NT2/D1 (cell line): Measurements from ENCODE around the gene TFG.

Source experiments
- DNase-seq: peaks from one replicate; pipeline ENCODE4 v3.0.0-alpha.2; 2011; ENCODE audit warnings: low read depth, low spot score
- H3K27me3 ChIP-seq: 2 replicates; pipeline ENCODE4 v1.6.0; 2011; ENCODE audit warnings: mild to moderate bottlenecking; ENCODE audit not compliant: insufficient read length, insufficient read depth
- H3K36me3 ChIP-seq: 2 replicates; pipeline ENCODE4 v1.6.1; 2011; ENCODE audit warnings: mild to moderate bottlenecking, low read length, mixed read lengths; ENCODE audit not compliant: insufficient read depth, insufficient read length
- H3K4me1 ChIP-seq: 2 replicates; pipeline ENCODE4 v1.5.1; 2011; ENCODE audit not compliant: insufficient read depth, insufficient read length
- H3K4me3 ChIP-seq: 2 replicates; pipeline ENCODE4 v1.5.1; 2011; ENCODE audit warnings: low read depth; ENCODE audit not compliant: insufficient read length
- H3K9ac ChIP-seq: 2 replicates; pipeline ENCODE4 v1.6.0; 2011; ENCODE audit warnings: low read depth; ENCODE audit not compliant: insufficient read length
- H3K9me3 ChIP-seq: 2 replicates; pipeline ENCODE4 v1.5.1; 2011; ENCODE audit warnings: mild to moderate bottlenecking, low read length; ENCODE audit not compliant: insufficient read depth
- SUZ12 ChIP-seq: IDR thresholded peaks from 2 replicates; pipeline ENCODE4 v1.6.1; 2011; ENCODE audit not compliant: insufficient read length, insufficient read depth; ENCODE audit errors: extremely low read depth
- YY1 ChIP-seq: IDR thresholded peaks from 2 replicates; pipeline ENCODE4 v1.6.1; 2011; ENCODE audit not compliant: insufficient read length, insufficient read depth
- ZNF274 ChIP-seq: IDR thresholded peaks from 2 replicates; pipeline ENCODE4 v1.6.1; 2011; ENCODE audit warnings: mild to moderate bottlenecking, low read depth, low read length

TFG gene

GRCh38 chr3:100760377-100760776 is 51.1 kb downstream of the TFG start:
- TF ChIP-seq ZNF274 (no peak), YY1 (no peak), SUZ12 (no peak)
- H3K4me1 ChIP-seq, result no peaks in the 10 kb centered on the region
- no peak overlapping the region for H3K4me3 ChIP-seq
- no peaks in the 10 kb centered on the region for H3K27me3 ChIP-seq
- H3K9ac ChIP-seq, result no peak overlapping the region
- H3K36me3 ChIP-seq, result no peaks in the 10 kb centered on the region
- H3K9me3 ChIP-seq, result no peaks in the 10 kb centered on the region
- no peak for DNase-seq

GRCh38 chr3:100761211-100761942 is 52.1 kb downstream of the TFG start:
- H3K27me3 ChIP-seq, result no peaks in the 10 kb centered on the region
- H3K4me3 ChIP-seq, result no peak overlapping the region
- no peaks in the 10 kb centered on the region for H3K4me1 ChIP-seq
- H3K9me3 ChIP-seq, result no peaks in the 10 kb centered on the region
- no peaks in the 10 kb centered on the region for H3K36me3 ChIP-seq
- no peak for DNase-seq
- no peak overlapping the region for H3K9ac ChIP-seq
- no peak for TF ChIP-seq SUZ12
- no peak for TF ChIP-seq YY1
- TF ChIP-seq ZNF274, result no peak

- DNase-seq, result no peak
- H3K9ac ChIP-seq, result no peak overlapping the region
- no peaks in the 10 kb centered on the region for H3K4me1 ChIP-seq
- TF ChIP-seq ZNF274, result no peak
- no peak for TF ChIP-seq SUZ12
- no peak for TF ChIP-seq YY1
- no peaks in the 10 kb centered on the region for H3K27me3 ChIP-seq
- H3K4me3 ChIP-seq, result no peak overlapping the region
- no peaks in the 10 kb centered on the region for H3K9me3 ChIP-seq
- no peaks in the 10 kb centered on the region for H3K36me3 ChIP-seq
Measured at GRCh38 chr3:100761951-100762350, 52.7 kb downstream of the TFG start.

GRCh38 chr3:100765437-100765975 is 56.2 kb downstream of the TFG start:
- no peaks in the 10 kb centered on the region for H3K27me3 ChIP-seq
- no peak for TF ChIP-seq YY1
- TF ChIP-seq SUZ12, result no peak
- no peak for TF ChIP-seq ZNF274
- no peak overlapping the region for H3K4me3 ChIP-seq
- no peak for DNase-seq
- no peak overlapping the region for H3K9ac ChIP-seq
- H3K9me3 ChIP-seq, result no peaks in the 10 kb centered on the region
- H3K4me1 ChIP-seq, result peaks cover 2% of the 10 kb centered on the region
- H3K36me3 ChIP-seq, result no peaks in the 10 kb centered on the region

DNA sequence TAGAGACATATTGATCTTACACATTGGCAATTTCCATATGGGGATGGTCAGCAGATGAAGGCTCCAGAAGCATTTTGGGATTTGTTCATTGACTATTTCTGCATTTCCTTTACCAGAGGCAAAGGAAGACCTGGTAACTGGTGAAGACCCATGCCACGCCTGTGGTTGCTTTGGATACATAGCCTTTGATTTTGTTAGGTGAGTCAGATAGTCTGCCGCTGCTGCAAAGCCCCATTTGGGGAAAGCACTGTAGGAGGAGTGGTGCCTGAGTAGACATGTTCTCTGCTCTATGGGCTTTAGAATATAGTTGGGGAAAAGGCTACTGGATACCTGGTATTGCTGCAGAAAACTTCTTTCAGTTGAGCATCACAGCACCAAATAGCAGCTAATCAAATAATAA is 56.8 kb downstream of the TFG start:
- peaks cover 2% of the 10 kb centered on the region for H3K4me1 ChIP-seq
- H3K9me3 ChIP-seq, result no peaks in the 10 kb centered on the region
- H3K9ac ChIP-seq, result no peak overlapping the region
- H3K27me3 ChIP-seq, result no peaks in the 10 kb centered on the region
- DNase-seq, result no peak
- TF ChIP-seq YY1, result no peak
- no peak for TF ChIP-seq SUZ12
- TF ChIP-seq ZNF274, result no peak
- no peaks in the 10 kb centered on the region for H3K36me3 ChIP-seq
- no peak overlapping the region for H3K4me3 ChIP-seq

DNA sequence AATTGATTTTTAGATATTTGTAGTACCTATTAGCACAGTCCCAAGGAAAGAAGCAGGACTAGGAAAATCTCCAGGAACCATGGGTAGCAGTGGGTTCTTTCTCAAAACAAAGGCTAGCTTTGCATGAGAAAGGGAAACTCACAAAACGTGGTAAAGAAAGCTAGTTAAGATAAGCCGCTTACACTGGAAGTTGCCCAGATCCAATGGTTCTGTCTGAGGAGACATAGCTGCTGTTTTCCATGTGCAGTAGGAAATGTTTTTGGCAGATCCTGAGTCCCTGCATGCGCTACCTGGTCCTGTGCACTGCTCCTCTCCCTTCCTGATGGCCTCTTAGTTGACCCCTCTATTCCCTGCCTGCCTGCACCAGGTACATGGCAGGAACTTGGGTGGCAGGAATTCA is 60.4 kb downstream of the TFG start:
- TF ChIP-seq SUZ12, result no peak
- TF ChIP-seq YY1, result no peak
- no peak for TF ChIP-seq ZNF274
- peak; percentile 44 for DNase-seq
- Histone ChIP-seq H3K4me3 (no peak overlapping the region), H3K27me3 (no peaks in the 10 kb centered on the region), H3K36me3 (no peaks in the 10 kb centered on the region), H3K9me3 (no peaks in the 10 kb centered on the region), H3K4me1 (peaks cover 2% of the 10 kb centered on the region), H3K9ac (no peak overlapping the region)

DNA sequence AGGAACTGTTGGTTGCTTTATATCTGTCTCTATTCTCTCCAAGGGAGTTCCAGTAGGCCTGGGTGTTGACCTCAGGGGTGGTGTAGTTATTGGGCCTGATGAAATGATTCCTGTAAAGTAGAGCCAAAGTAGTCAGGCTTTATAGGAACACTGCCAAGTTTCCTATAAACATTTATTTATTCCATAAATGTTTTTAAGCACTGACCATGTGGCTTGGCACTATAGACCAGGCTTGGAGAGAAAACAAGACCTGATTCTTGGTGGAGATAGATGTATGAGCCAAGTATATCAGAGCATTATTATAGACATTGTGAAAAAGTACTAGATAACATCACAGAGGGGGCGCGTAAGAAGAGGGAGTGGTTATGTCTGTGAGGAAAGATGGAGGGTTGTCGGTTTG is 65.9 kb downstream of the TFG start:
- no peak for DNase-seq

More for the DNA sequence above, 65.9 kb downstream of the TFG start:
- Histone ChIP-seq H3K36me3 (no peaks in the 10 kb centered on the region), H3K9ac (no peak overlapping the region), H3K4me3 (no peak overlapping the region), H3K4me1 (no peaks in the 10 kb centered on the region), H3K27me3 (no peaks in the 10 kb centered on the region), H3K9me3 (no peaks in the 10 kb centered on the region; the same call in 1 of the 2 replicates)
- no peak for TF ChIP-seq YY1
- no peak for TF ChIP-seq SUZ12
- no peak for TF ChIP-seq ZNF274
